ENCODE results near the gene CPAMD8. TPM values are rescaled to one million over a fixed set of nuclear protein-coding genes. Genes with fewer than 3 reads are reported as not detected.

Gene CPAMD8
- total RNA-seq, 1 experiment from 2014 or later = 3.9 TPM

DNA sequence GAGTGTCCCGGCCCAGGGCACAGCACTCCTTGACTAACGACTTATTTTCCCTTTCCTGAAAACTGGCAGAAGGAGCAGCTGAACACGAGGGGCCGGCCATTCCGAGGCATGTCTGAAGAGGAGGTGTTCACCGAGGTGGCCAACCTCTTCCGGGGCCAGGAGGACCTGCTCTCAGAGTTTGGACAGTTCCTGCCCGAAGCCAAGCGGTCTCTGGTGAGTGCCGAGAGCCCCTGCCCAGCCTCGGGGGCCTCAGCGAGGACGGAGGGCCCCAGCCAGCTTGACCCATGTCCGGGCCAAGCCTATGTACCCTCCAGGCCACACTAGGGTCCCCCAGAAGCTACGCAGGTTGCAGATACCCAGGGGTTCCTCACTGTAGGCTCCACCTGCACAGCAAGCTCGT lies 179.7 kb downstream of the CPAMD8 start:
- Histone ChIP-seq H3K27me3 (ENCODE audit: low read length) (no peaks in the 10 kb centered on the region), H3K9me3 (ENCODE audit: low read length) (no peaks in the 10 kb centered on the region), H3K4me1 (ENCODE audit: insufficient read depth, low read length) (peaks cover 36% of the 10 kb centered on the region), H3K9ac (ENCODE audit: low read length) (no peak overlapping the region), H3K36me3 (ENCODE audit: low read depth, low read length) (peaks cover 45% of the 10 kb centered on the region), H3K4me2 (ENCODE audit: low read length) (no peak overlapping the region), H3F3A (ENCODE audit: low read length, unreplicated experiment) (peaks cover 10% of the 10 kb centered on the region), H3K79me2 (ENCODE audit: low read length) (peaks cover 6% of the 10 kb centered on the region), H4K20me1 (ENCODE audit: low read length) (no peaks in the 10 kb centered on the region), H2AFZ (ENCODE audit: low read length) (no peak overlapping the region), H3K9me2 (replicated peaks; ENCODE audit: low read length) (no peaks in the 10 kb centered on the region), H3K4me3 (ENCODE audit: low read length) (no peak overlapping the region), H3K27ac (ENCODE audit: low read length) (no peak overlapping the region)
- intact Hi-C loops (cut with micrococcal nuclease) = no loop called here
- CTCF ChIA-PET = no interaction called here
- BruUV-seq (replicated peaks) = no TSS peak
- TF ChIP-seq EZH2 (IDR thresholded peaks at IDR 0.05; ENCODE audit: low read length, unreplicated experiment) (no peak), EZH2phosphoT487 (IDR thresholded peaks at IDR 0.05; ENCODE audit: borderline replicate concordance, low read length) (no peak)
- TF ChIP-seq, protein P1, sequence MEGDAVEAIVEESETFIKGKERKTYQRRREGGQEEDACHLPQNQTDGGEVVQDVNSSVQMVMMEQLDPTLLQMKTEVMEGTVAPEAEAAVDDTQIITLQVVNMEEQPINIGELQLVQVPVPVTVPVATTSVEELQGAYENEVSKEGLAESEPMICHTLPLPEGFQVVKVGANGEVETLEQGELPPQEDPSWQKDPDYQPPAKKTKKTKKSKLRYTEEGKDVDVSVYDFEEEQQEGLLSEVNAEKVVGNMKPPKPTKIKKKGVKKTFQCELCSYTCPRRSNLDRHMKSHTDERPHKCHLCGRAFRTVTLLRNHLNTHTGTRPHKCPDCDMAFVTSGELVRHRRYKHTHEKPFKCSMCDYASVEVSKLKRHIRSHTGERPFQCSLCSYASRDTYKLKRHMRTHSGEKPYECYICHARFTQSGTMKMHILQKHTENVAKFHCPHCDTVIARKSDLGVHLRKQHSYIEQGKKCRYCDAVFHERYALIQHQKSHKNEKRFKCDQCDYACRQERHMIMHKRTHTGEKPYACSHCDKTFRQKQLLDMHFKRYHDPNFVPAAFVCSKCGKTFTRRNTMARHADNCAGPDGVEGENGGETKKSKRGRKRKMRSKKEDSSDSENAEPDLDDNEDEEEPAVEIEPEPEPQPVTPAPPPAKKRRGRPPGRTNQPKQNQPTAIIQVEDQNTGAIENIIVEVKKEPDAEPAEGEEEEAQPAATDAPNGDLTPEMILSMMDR (conservative IDR thresholded peaks at IDR 0.05; ENCODE audit: low read depth, low read length) = no peak
- POLR2A ChIA-PET (ENCODE audit: unreplicated experiment) = no interaction called here
- no peak for DNase-seq
- ATAC-seq = no peak

Other genes starting within 250 kb of the CPAMD8 start
- gene SIN3B, start 197.4 kb downstream of the CPAMD8 start, total RNA-seq (2014; rRNA removed) = 46.4 and 84.1 TPM in 2 replicates
- 0.07 and 0.23 TPM in 2 replicates for gene F2RL3, start 137.8 kb downstream of the CPAMD8 start, total RNA-seq (2014; rRNA removed)
- gene HAUS8, start 48.6 kb upstream of the CPAMD8 start, total RNA-seq (2014; rRNA removed) = 19.1 and 21.3 TPM in 2 replicates
- 68.3 and 76.1 TPM in 2 replicates for gene MYO9B, start 49.0 kb upstream of the CPAMD8 start, total RNA-seq (2014; rRNA removed)
- gene USE1, start 188.5 kb upstream of the CPAMD8 start, total RNA-seq (2014; rRNA removed) = 32.5 and 41.5 TPM in 2 replicates
- 5.6 and 9.4 TPM in 2 replicates for gene OCEL1, start 199.4 kb upstream of the CPAMD8 start, total RNA-seq (2014; rRNA removed)
- 134 and 159 TPM in 2 replicates for gene NR2F6, start 219.1 kb upstream of the CPAMD8 start, total RNA-seq (2014; rRNA removed)
- not detected in 2 replicates for gene USHBP1, start 237.9 kb upstream of the CPAMD8 start, total RNA-seq (2014; rRNA removed)
- 196 and 214 TPM in 2 replicates for gene BABAM1, start 240.6 kb upstream of the CPAMD8 start, total RNA-seq (2014; rRNA removed)

Data from PC-3 (cell line).